ENCODE data around the gene RELB. TPM values are rescaled to one million over a fixed set of nuclear protein-coding genes. Genes with fewer than 3 reads are reported as not detected.

The RELB gene
- total RNA-seq, 6 experiments from 2014 or later: 6.1 to 10.8 (median 9.4) TPM

- no peak for TF ChIP-seq CTCF (IDR thresholded peaks at IDR 0.05)
- H3K36me3 Mint-ChIP-seq (ENCODE audit: low read depth): peaks cover 32% of the 10 kb centered on the region
Observed at GRCh38 chr19:45061965-45062364, 60.7 kb downstream of the RELB start.

DNA sequence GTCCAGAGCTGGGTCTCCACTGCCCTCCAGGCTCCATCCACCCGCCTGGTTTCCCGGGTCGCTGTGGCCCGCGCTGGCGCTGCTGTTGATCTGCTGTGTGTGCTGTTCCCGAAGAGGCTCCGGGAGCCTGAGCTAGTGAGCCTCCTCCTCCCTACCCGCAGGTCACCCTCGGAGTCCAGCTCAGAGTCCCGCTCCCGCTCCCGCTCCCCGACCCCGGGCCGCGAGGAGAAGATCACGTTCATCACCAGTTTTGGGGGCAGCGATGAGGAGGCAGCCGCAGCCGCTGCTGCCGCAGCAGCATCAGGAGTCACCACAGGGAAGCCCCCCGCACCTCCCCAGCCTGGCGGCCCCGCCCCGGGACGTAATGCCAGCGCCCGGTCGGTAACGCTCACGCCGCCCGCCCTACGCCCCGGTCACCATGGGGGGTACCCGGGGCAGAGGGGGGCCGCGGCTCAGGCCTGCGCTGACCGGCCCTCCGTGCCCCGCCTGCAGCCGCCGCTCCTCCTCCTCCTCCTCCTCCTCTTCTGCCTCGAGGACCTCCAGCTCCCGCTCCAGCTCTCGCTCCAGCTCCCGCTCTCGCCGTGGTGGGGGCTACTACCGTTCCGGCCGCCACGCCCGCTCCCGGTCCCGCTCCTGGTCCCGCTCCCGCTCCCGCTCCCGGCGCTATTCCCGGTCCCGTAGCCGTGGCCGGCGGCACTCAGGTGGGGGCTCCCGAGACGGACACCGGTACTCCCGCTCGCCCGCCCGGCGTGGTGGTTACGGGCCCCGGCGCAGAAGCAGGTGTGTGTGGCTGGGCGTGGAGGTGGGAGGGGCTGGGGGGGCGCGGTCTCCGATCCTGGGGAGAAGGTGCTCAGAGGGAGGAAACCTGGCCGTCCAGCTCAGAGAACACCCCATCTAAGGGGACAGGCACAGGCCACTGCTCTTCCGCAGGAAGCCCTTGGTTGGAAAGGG, 62.9 kb downstream of the RELB start:
- Mint-ChIP-seq H3K36me3 (ENCODE audit: low read depth) (peaks cover 21% of the 10 kb centered on the region), H3K9me3 (no peaks in the 10 kb centered on the region)

More at GRCh38 chr19:45061965-45062364, 60.7 kb downstream of the RELB start:
- DNase-seq: no peak
- no peak overlapping the region for H3K27ac Mint-ChIP-seq
- H3K9me3 Mint-ChIP-seq: no peaks in the 10 kb centered on the region
- H3K4me1 Mint-ChIP-seq (ENCODE audit: low read depth): peaks cover 21% of the 10 kb centered on the region
- no peaks in the 10 kb centered on the region; the same call in 1 of the 2 replicates for H3K27me3 Mint-ChIP-seq (ENCODE audit: insufficient read depth)
- H3K4me3 Mint-ChIP-seq: no peak overlapping the region

GRCh38 chr19:45066921-45067661, 65.8 kb downstream of the RELB start:
- H3K27me3 Mint-ChIP-seq (ENCODE audit: insufficient read depth): peaks cover 7% of the 10 kb centered on the region
- H3K4me3 Mint-ChIP-seq: no peak overlapping the region
- no peak for DNase-seq
- TF ChIP-seq CTCF (IDR thresholded peaks at IDR 0.05): no peak
- H3K4me1 Mint-ChIP-seq (ENCODE audit: low read depth): no peaks in the 10 kb centered on the region
- H3K27ac Mint-ChIP-seq: no peak overlapping the region
- 0 out of 2 replicates have a peak, but pooled peaks cover 4% of the 10 kb centered on the region for H3K36me3 Mint-ChIP-seq (ENCODE audit: low read depth)
- H3K9me3 Mint-ChIP-seq: no peaks in the 10 kb centered on the region

More for the DNA sequence above, 62.9 kb downstream of the RELB start:
- TF ChIP-seq CTCF (IDR thresholded peaks at IDR 0.05): no peak
- H3K27ac Mint-ChIP-seq: no peak overlapping the region
- DNase-seq: no peak
- H3K27me3 Mint-ChIP-seq (ENCODE audit: insufficient read depth): peaks cover 2% of the 10 kb centered on the region
- H3K4me3 Mint-ChIP-seq: no peak overlapping the region
- H3K4me1 Mint-ChIP-seq (ENCODE audit: low read depth): peaks cover 21% of the 10 kb centered on the region

DNA sequence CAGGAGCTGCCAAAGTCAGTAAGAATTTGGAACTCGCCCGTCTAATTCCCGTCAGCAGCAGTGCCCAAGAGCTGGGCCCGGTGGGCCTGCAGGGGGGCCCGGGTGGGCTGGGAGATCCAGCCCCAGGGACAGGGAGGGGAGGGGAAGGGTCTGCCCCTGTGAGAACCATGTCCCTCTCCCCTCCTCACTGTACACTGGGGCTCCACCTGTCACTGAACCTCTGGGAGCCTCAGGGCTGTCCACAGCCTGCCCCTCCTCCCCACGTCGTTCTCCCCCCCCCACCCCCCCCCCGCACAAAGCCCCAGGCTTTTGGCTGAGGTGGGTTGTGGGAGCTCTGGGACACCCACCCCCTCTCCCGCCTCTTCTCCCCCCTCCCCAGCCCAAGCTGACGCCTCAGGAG, 66.8 kb downstream of the RELB start:
- DNase-seq: no peak
- Mint-ChIP-seq H3K4me3 (no peak overlapping the region), H3K4me1 (ENCODE audit: low read depth) (no peaks in the 10 kb centered on the region), H3K27ac (no peak overlapping the region), H3K36me3 (ENCODE audit: low read depth) (0 out of 2 replicates have a peak, but pooled peaks cover 4% of the 10 kb centered on the region), H3K9me3 (no peaks in the 10 kb centered on the region), H3K27me3 (ENCODE audit: insufficient read depth) (peaks cover 9% of the 10 kb centered on the region)
- TF ChIP-seq CTCF (IDR thresholded peaks at IDR 0.05): no peak

- Mint-ChIP-seq H3K4me3 (no peak overlapping the region; the same call in 1 of the 2 replicates), H3K27me3 (ENCODE audit: insufficient read depth) (peaks cover 9% of the 10 kb centered on the region), H3K4me1 (ENCODE audit: low read depth) (no peaks in the 10 kb centered on the region), H3K27ac (no peak overlapping the region), H3K9me3 (no peaks in the 10 kb centered on the region), H3K36me3 (ENCODE audit: low read depth) (0 out of 2 replicates have a peak, but pooled peaks cover 4% of the 10 kb centered on the region)
- TF ChIP-seq CTCF (IDR thresholded peaks at IDR 0.05): no peak
- no peak for DNase-seq
Observed at GRCh38 chr19:45069056-45069455, 67.8 kb downstream of the RELB start.
